ENCODE data around the gene CEL.
A peak's percentile ranks its signal among the peaks of the same experiment; 100 is the strongest.

The CEL gene

GRCh38 chr9:133106511-133107244 is 44.9 kb downstream of the CEL start:
- no peak for DNase-seq

- no peak for DNase-seq
Observed at GRCh38 chr9:133107245-133107722, 45.5 kb downstream of the CEL start.

- DNase-seq, result no peak
Observed at GRCh38 chr9:133107961-133108793, 46.4 kb downstream of the CEL start.

- no peak for DNase-seq
Observed at GRCh38 chr9:133108794-133109641, 47.2 kb downstream of the CEL start.

GRCh38 chr9:133109931-133110650 is 48.3 kb downstream of the CEL start:
- DNase-seq, result no peak

- no peak for DNase-seq
Observed at GRCh38 chr9:133111808-133112662, 50.3 kb downstream of the CEL start.

GRCh38 chr9:133112663-133113026 is 50.9 kb downstream of the CEL start:
- peak; percentile 76 for DNase-seq

GRCh38 chr9:133113163-133113948 is 51.6 kb downstream of the CEL start:
- no peak for DNase-seq

GRCh38 chr9:133113949-133114885 is 52.4 kb downstream of the CEL start:
- DNase-seq, result peak; percentile 50

- DNase-seq, result peak; percentile 56
Observed at GRCh38 chr9:133114886-133115603, 53.3 kb downstream of the CEL start.

GRCh38 chr9:133115604-133116345 is 54.0 kb downstream of the CEL start:
- no peak for DNase-seq

- DNase-seq, result no peak
Observed at GRCh38 chr9:133116346-133117231, 54.8 kb downstream of the CEL start.

GRCh38 chr9:133117271-133118178 is 55.7 kb downstream of the CEL start:
- DNase-seq, result peak; percentile 35

- no peak for DNase-seq
Observed at GRCh38 chr9:133118179-133118520, 56.4 kb downstream of the CEL start.

GRCh38 chr9:133118568-133118967 is 56.8 kb downstream of the CEL start:
- DNase-seq, result no peak

Measured in hematopoietic multipotent progenitor cell treated with erythropoietin and hydrocortisone succinate and interleukin-3 and kit ligand, for 6 days (in vitro differentiated cells).